Measurements from ENCODE around the gene SLIT3.

DNA sequence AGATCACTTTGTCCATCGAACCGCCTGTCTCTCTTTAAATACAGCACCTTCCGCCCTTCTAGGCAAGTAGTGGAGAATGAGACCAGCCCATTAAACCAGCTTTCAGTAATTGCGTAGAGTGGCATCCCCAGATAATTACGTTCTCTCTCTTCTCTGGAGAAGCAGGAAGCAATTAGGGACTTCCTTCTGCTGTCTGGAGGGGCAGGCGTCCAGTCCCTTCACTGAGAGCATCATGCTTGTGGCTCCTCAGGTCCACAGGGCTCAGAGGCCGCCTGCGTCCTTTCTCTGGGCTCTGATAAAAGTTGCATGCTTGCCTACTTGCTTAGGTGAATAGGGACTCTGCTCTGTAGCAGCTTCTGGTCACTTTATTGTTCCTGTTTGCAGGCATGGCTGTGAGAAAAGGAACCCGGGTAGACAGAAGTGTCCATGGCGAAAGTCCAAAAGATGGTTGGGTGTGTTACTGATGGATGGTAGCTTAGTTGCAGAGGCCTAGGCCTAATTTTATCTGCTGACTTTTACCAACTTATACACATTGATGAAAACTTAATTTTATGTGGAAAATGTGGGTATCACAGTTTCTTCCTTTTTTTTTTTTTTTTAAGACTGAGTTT is 422.7 kb downstream of the SLIT3 start:
- TF ChIP-seq, protein P1, sequence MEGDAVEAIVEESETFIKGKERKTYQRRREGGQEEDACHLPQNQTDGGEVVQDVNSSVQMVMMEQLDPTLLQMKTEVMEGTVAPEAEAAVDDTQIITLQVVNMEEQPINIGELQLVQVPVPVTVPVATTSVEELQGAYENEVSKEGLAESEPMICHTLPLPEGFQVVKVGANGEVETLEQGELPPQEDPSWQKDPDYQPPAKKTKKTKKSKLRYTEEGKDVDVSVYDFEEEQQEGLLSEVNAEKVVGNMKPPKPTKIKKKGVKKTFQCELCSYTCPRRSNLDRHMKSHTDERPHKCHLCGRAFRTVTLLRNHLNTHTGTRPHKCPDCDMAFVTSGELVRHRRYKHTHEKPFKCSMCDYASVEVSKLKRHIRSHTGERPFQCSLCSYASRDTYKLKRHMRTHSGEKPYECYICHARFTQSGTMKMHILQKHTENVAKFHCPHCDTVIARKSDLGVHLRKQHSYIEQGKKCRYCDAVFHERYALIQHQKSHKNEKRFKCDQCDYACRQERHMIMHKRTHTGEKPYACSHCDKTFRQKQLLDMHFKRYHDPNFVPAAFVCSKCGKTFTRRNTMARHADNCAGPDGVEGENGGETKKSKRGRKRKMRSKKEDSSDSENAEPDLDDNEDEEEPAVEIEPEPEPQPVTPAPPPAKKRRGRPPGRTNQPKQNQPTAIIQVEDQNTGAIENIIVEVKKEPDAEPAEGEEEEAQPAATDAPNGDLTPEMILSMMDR (conservative IDR thresholded peaks at IDR 0.05; ENCODE audit: low read length), result no peak
- no peak for TF ChIP-seq EZH2phosphoT487 (IDR thresholded peaks at IDR 0.05; ENCODE audit: borderline replicate concordance)

All from Loucy (cell line).